Fibroblast of pulmonary artery (primary cell): ENCODE data around the gene ST6GAL1.

Source experiments
- DNase-seq: peaks from one replicate; pipeline ENCODE4 v3.0.0-alpha.2; 2010; ENCODE audit warnings: low read depth
- H3K4me3 ChIP-seq: replicated peaks from 2 replicates; pipeline ENCODE4 v1.5.1; 2011; ENCODE audit warnings: low read depth, mild to moderate bottlenecking, control low read depth, low read length, moderate library complexity
- CTCF ChIP-seq: IDR thresholded peaks from 2 replicates; pipeline ENCODE4 v1.5.1; 2011; ENCODE audit warnings: mild to moderate bottlenecking, control low read depth, low read length, inconsistent platforms; ENCODE audit errors: missing control alignments

Gene ST6GAL1

DNA sequence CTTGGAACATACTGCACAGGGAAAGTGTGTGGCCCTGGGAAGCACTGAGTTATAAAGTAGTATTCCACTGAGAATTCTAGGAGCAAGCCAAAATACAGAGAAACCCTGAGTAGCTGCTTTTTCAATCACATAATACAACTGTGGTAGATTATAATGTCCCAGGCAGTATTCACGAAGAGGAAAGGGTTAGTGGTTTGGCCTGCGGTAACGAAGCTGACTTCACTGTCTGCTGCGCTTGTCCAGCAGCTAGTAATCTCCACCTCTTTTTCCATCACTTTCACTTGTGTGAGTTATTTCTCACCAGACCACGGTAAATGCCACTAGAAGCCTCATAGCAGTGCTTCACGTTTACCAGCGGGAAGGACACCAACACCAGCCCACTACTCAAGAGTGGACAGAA, 174.6 kb downstream of the ST6GAL1 start:
- H3K4me3 ChIP-seq = no peak overlapping the region
- DNase-seq = peak; percentile 50
- TF ChIP-seq CTCF = no peak

DNA sequence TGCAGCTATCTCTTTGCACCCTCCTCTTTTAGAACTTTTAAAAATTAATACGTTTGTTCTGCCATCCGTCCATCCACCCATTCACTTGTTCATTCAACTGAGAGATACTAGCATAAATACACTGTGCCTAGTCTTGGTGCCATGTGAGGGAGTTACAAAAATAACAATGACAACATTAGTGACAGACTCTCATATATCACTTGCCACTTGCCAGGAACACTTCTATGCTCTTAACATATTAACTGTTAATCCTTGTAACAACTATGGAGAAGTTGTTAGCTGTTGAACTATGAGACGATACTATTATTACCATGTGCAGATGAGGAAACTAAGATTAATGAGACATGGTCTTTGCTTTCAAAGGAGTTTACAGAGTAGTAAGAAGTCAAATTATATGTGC, 175.4 kb downstream of the ST6GAL1 start:
- no peak overlapping the region for H3K4me3 ChIP-seq
- DNase-seq = no peak
- TF ChIP-seq CTCF = no peak

DNA sequence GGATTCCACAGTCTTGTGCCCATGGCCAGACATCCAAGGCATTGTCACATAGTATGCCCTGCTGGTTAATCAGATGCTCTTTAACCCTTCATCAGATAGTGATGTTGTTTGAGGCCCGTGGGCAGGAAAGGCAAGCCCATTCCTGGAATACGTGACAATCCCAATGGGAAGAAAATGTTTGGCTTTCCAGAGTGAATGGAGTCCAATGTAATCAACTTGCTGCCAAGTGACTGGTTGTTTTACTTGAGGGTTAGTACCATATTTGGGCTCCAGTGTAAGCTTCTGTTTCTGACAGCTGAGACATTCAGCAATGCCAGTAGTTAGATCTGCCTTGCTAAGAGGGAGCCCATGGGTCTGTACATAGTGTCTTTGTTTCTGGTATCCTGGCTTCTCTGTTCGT, 177.7 kb downstream of the ST6GAL1 start:
- TF ChIP-seq CTCF = no peak
- no peak for DNase-seq
- H3K4me3 ChIP-seq = no peak overlapping the region

GRCh38 chr3:187110156-187110555, 179.8 kb downstream of the ST6GAL1 start:
- TF ChIP-seq CTCF = no peak
- H3K4me3 ChIP-seq = no peak overlapping the region
- no peak for DNase-seq

- no peak overlapping the region for H3K4me3 ChIP-seq
- peak; percentile 65 for DNase-seq
- TF ChIP-seq CTCF = peak; percentile 70
Measured at GRCh38 chr3:187112934-187113793, 182.8 kb downstream of the ST6GAL1 start.

GRCh38 chr3:187114511-187114910, 184.2 kb downstream of the ST6GAL1 start:
- H3K4me3 ChIP-seq = no peak overlapping the region
- DNase-seq = no peak
- no peak for TF ChIP-seq CTCF

- no peak for DNase-seq
- TF ChIP-seq CTCF = no peak
- no peak overlapping the region for H3K4me3 ChIP-seq
Measured at GRCh38 chr3:187120326-187120725, 190.0 kb downstream of the ST6GAL1 start.
